Adipose tissue (tissue), 3 donors: ENCODE results near the gene TIFAB. TPM values are rescaled to one million over a fixed set of nuclear protein-coding genes. Genes with fewer than 3 reads are reported as not detected.
"Not testable (repeated sequence)": the region's sequence is repeated elsewhere in the genome, so short reads cannot be mapped to it uniquely, and the experiment has no call there.

ENCODE experiments used
- H3K27ac ChIP-seq: one replicate; pipeline ENCODE4 v1.5.1; 2013; ENCODE audit warnings: low read depth, low read length
- WGBS, 3 donors: extraction: QIAGEN DNeasy Blood & Tissue Kit; methylation state at CpG; one replicate each; pipeline ENCODE4 v1.1.7; 2013; 5-methylcytosine and 5-hydroxymethylcytosine counted together
- polyA plus RNA-seq, 3 donors: library from polyadenylated mRNA; stranded (reverse); fragments of 200-250 nt; gene quantifications; one replicate each; pipeline ENCODE4 v1.2.3, GENCODE V29; 2013
- donor health status: healthy with polysubstance abuse.
- donor health status: Bipolar disorder and iron deficiency.
- donor health status: healthy.

Gene TIFAB
- polyA plus RNA-seq = under 1 TPM in 1 of 3 donors, not detected in 2; 0.01 TPM

GRCh38 chr5:135452321-135453030 lies at the start of gene TIFAB:
TIFAB (minus strand) TSS chr5:135452351; CDS start chr5:135449939, 2,412 bp downstream.
- 70 to 83% (median 82%) methylated on average over 10 of the region's 10 CpGs for WGBS, 3 donors
- no peak within 1 kb of the TSS for H3K27ac ChIP-seq

- H3K27ac ChIP-seq = no peak overlapping the region
- WGBS, 3 donors = 75 to 87% (median 81%) methylated on average over 2 of the region's 2 CpGs
Measured at GRCh38 chr5:135498637-135498995, 46.5 kb upstream of the TIFAB start.

GRCh38 chr5:135497971-135498636 lies 46.0 kb upstream of the TIFAB start:
- WGBS, 3 donors = 62 to 70% (median 68%) methylated on average over 8 of the region's 8 CpGs
- H3K27ac ChIP-seq = no peak overlapping the region

DNA sequence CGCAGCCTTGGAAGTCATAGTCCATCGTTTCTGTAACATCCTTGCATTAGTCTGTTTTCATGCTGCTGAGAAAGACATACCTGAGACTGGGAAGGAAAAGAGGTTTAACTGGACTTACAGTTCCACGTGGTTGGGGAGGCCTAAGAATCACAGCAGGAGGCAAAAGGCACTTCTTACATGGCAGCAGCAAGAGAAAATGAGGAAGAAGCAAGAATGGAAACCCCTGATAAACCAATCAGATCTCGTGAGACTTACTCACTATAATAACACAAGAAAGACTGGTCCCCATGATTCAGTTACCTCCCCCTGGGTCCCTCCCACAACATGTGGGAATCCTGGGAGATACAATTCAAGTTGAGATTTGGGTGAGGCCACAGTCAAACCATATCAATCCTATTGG lies 43.4 kb upstream of the TIFAB start:
- WGBS, 3 donors = 68 to 81% (median 73%) methylated on average over 4 of the region's 4 CpGs
- not testable (repeated sequence) for H3K27ac ChIP-seq

DNA sequence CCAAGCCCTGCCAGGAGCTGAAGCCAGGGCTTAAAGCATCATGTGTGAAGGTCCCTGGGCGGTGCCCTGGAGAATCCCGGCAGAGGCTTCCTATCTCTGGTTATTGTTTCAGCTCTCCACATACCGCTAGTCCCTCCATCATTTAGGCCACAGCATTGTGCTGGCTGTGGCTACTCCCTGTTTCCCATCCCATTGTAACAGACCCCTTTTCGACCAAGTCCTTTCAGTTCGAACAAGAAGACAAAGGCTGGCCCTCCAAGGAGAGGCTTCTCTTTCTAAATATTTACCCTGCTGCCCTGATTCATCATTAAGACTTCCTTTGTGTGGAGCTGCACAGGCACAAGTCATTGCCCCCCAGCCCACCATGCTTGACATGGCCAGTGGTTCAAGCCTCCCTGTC lies 42.0 kb upstream of the TIFAB start:
- H3K27ac ChIP-seq = no peak overlapping the region
- WGBS, 3 donors = 48 to 93% (median 89%) methylated on average over 5 of the region's 5 CpGs

DNA sequence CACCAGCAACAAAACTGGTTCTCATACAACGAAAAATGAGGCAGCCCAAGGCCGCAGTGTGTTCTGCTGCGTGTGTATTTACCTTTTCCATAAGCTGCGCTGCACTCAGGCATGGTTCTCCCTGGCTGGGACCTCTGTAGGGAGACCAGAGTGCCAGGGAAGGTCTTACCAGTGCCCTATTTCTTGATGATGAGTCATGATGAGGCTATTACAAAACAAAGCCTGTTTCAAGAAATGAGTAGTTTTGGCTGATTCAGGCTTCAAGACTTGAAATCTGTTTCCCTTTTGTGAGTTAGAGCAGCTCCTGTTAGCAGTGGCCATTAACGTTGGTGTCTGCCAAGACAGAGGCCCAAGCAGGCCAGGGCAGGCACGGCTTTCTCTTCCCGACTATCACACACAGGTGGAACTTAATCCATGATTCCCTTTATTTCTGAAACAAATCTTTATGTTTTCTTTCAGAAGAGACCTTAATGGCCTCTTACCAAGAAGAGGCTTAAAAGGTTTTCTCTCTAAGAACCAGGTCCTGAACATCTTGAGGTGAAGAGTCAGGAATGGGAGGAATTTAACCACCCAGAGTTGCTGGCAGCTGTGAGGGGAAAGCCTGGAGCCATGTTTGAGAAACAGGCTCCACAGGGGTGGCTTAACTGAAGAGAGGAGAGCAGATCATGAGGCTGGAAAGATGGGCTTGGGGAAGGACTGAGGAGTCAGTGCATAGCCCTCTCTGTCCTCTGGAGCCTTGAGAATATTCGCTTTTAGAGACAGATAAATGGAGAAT lies 41.4 kb upstream of the TIFAB start:
- WGBS, 3 donors = 62 to 68% (median 67%) methylated on average over 8 of the region's 8 CpGs
- no peak overlapping the region for H3K27ac ChIP-seq

GRCh38 chr5:135492319-135492626 lies 40.1 kb upstream of the TIFAB start:
- 32 to 62% (median 53%) methylated on average over 3 of the region's 3 CpGs for WGBS, 3 donors
- H3K27ac ChIP-seq = no peak overlapping the region

GRCh38 chr5:135491552-135492318 lies 39.6 kb upstream of the TIFAB start:
- 6 to 16% (median 14%) methylated on average over 39 to 40 of the region's 40 CpGs for WGBS, 3 donors
- no peak overlapping the region for H3K27ac ChIP-seq

GRCh38 chr5:135491038-135491551 lies 38.9 kb upstream of the TIFAB start:
- no peak overlapping the region for H3K27ac ChIP-seq
- WGBS, 3 donors = 15 to 23% (median 22%) methylated on average over 14 of the region's 14 CpGs

GRCh38 chr5:135490245-135491037 lies 38.3 kb upstream of the TIFAB start:
- no peak overlapping the region for H3K27ac ChIP-seq
- 7 to 11% (median 10%) methylated on average over 49 of the region's 49 CpGs for WGBS, 3 donors

DNA sequence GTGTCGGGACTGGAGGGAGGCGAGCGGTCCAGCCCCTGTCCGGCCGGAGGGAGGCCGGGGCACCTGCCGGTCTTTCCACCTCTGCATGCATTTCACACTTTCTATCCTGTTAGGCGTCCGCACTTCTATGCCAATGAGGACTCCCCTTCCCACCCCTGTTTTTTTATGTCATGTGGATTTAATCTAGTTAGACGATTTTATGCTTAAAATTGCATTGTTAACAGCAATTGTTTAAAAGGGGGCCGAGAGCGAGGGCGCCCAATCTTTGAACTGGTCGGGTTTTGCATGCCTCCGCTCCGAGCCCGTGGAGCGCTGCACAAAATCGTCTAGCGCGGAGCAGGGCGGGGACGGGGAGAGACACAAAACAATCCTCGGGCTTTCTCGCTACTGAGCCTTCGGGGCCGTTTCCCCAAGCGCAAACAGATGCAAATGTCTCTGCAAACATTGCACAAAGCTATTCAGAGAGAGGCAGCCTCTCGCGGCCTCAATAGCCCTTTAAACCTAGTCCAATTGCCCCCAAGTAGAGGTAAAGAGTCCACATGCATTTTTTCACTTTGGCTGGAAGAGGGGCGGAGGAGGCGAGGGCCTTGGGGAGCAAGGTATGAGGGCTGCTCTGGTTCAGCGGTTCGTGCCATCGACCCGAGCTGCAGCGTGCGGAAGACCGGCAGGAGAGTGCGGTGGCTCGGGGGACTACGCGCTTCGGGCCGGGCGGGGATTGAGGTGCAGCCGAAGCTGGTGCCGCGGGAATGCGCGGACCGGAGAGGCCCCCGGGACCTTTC lies 37.5 kb upstream of the TIFAB start:
- no peak overlapping the region for H3K27ac ChIP-seq
- 2 to 3% (median 3%) methylated on average over 53 of the region's 53 CpGs for WGBS, 3 donors

GRCh38 chr5:135488727-135489465 lies 36.7 kb upstream of the TIFAB start:
- 1 to 2% (median 2%) methylated on average over 42 to 44 of the region's 44 CpGs for whole genome bisulfite sequencing, 3 donors
- no peak overlapping the region for H3K27ac ChIP-seq

DNA sequence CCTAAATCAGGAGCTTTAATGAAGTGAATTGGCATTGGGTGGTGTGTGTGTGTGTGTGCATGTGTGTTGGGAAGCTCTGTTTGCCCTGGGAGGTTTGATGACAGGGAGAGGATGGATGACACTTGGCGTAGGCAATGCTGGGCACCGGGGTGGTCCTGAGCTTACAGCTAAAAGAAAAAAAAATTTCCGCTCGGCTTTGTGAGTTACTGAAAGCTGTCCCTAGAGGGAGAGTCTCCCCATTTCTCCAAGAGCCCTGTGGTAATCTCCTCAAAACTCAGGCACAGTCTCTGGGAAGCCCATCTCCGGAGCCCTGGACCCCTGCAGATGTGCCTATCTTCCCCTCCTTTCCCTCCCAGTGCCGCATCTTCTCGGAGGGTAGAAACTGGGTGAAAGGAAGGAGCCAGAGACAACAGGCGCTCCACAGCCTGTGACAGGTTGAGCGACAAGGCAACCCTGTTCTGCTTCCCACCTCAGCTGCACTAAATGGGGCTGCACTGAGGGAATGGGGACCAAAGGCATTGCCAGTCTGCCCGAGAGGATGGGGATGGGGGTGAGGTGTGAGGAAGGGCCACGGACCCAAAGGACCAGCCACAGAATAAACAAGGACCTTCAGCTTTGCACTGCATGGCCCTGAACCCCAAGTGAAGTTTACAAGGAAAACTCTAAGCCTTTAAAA lies 35.8 kb upstream of the TIFAB start:
- no peak overlapping the region for H3K27ac ChIP-seq
- 11 to 26% (median 23%) methylated on average over 11 of the region's 11 CpGs for WGBS, 3 donors

- WGBS, 3 donors = 31 to 57% (median 42%) methylated on average over 1 of the region's 1 CpG
- H3K27ac ChIP-seq = no peak overlapping the region
Measured at GRCh38 chr5:135487037-135487395, 34.9 kb upstream of the TIFAB start.

- no peak overlapping the region for H3K27ac ChIP-seq
- 55 to 82% (median 74%) methylated on average over 13 of the region's 13 CpGs for WGBS, 3 donors
Measured at GRCh38 chr5:135486131-135487036, 34.2 kb upstream of the TIFAB start.
